HL-60 (cell line): ENCODE results near the gene AK8.

ENCODE experiments used
- DNase-seq, 2 experiments: peaks; one replicate each; pipeline ENCODE4 v3.0.0-alpha.2; 2010 to 2020; ENCODE audit warnings: low read depth in 1 of 2, low spot score in 1 of 2
- H3K27ac ChIP-seq: fragments of 250-450 bp; sonication (Bioruptor Pico); replicated peaks from 2 replicates; pipeline ENCODE4 v1.5.1; 2020; ENCODE audit warnings: mild to moderate bottlenecking, moderate library complexity
- H3K27me3 ChIP-seq: fragments of 250-450 bp; sonication (Bioruptor Pico); 2 replicates; pipeline ENCODE4 v1.5.1; 2021; ENCODE audit warnings: mild to moderate bottlenecking, moderate library complexity; ENCODE audit not compliant: insufficient read depth, poor library complexity, severe bottlenecking
- H3K4me3 ChIP-seq: replicated peaks from 2 replicates; pipeline ENCODE4 v1.5.1; 2011; ENCODE audit warnings: mild to moderate bottlenecking, control low read depth, low read length; ENCODE audit not compliant: insufficient read depth
- GABPA ChIP-seq: IDR thresholded peaks from 2 replicates; pipeline ENCODE4 v1.6.1; 2012; ENCODE audit warnings: low read depth
- POLR2AphosphoS5 ChIP-seq: IDR thresholded peaks from 2 replicates; pipeline ENCODE4 v1.6.1; 2012; ENCODE audit warnings: low read depth
- SPI1 ChIP-seq: IDR thresholded peaks from 2 replicates; pipeline ENCODE4 v1.6.1; 2012; ENCODE audit warnings: low read depth, mild to moderate bottlenecking, borderline replicate concordance
- TF ChIP-seq, protein P1 (sequence below): IDR thresholded peaks from 2 replicates; pipeline ENCODE4 v1.6.1; 2012; ENCODE audit warnings: low read depth; ENCODE audit not compliant: insufficient replicate concordance
- TF ChIP-seq, protein P2 (sequence below): IDR thresholded peaks from one replicate; pipeline ENCODE4 v1.5.1; 2011; ENCODE audit warnings: low read length, control low read depth, inconsistent platforms; ENCODE audit not compliant: insufficient read depth

Gene AK8

DNA sequence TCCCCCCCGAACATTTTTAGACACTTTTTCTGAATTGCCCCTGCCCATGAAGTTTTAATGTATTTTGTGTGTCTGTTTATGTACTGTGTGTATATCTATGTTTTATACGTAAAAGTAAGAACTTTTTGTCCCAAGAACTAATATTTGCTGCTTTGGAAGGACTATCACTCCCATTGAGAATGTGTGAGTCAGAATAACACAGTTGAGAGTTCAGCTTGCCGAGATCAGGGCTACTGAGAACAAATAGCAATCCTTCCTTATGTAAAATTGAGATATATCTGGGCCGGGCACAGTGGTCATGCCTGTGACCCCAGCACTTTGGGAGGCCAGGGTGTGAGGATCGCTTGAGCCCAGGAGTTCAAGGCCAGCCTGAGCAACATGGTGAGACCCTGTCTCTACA is 196.5 kb downstream of the AK8 start:
- H3K27ac ChIP-seq: no peak overlapping the region
- H3K4me3 ChIP-seq: no peak overlapping the region
- no peaks in the 10 kb centered on the region for H3K27me3 ChIP-seq
- TF ChIP-seq POLR2AphosphoS5: no peak
- TF ChIP-seq GABPA: no peak
- TF ChIP-seq, protein P1, sequence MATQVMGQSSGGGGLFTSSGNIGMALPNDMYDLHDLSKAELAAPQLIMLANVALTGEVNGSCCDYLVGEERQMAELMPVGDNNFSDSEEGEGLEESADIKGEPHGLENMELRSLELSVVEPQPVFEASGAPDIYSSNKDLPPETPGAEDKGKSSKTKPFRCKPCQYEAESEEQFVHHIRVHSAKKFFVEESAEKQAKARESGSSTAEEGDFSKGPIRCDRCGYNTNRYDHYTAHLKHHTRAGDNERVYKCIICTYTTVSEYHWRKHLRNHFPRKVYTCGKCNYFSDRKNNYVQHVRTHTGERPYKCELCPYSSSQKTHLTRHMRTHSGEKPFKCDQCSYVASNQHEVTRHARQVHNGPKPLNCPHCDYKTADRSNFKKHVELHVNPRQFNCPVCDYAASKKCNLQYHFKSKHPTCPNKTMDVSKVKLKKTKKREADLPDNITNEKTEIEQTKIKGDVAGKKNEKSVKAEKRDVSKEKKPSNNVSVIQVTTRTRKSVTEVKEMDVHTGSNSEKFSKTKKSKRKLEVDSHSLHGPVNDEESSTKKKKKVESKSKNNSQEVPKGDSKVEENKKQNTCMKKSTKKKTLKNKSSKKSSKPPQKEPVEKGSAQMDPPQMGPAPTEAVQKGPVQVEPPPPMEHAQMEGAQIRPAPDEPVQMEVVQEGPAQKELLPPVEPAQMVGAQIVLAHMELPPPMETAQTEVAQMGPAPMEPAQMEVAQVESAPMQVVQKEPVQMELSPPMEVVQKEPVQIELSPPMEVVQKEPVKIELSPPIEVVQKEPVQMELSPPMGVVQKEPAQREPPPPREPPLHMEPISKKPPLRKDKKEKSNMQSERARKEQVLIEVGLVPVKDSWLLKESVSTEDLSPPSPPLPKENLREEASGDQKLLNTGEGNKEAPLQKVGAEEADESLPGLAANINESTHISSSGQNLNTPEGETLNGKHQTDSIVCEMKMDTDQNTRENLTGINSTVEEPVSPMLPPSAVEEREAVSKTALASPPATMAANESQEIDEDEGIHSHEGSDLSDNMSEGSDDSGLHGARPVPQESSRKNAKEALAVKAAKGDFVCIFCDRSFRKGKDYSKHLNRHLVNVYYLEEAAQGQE: no peak
- no peak for DNase-seq

DNA sequence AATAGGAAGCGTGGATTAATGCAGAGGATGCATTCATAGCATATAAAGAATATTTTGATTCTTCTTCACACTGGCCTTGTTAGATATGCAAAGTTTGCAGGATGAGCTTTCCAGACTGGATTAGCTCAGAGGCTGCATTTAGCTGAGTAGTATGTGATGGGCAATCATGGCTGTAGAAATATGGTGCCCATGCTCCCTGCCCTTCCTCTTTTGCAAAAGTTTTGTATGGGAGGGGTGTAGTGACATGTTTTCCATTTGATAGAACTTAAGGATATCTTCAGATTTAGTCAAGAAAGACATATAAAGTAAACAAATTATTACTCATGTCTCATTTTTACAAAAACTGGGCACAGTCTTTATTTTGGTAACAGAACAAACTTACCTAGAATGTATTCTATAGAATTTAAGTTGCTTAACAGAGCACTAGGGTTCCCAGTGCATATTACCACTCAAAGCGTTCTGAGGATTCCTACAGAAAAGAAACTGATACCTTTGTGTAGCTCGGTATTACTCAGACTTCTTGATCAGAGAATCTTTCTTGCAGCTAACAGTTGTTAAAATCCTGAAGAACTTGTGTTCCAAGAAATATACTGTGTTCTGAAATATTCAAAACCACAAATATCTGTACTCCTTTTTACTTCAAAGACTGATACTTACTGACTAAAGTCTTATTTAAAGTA is 198.0 kb downstream of the AK8 start:
- no peak for DNase-seq
- Histone ChIP-seq H3K4me3 (no peak overlapping the region), H3K27me3 (no peaks in the 10 kb centered on the region), H3K27ac (no peak overlapping the region)
- TF ChIP-seq, protein P2, sequence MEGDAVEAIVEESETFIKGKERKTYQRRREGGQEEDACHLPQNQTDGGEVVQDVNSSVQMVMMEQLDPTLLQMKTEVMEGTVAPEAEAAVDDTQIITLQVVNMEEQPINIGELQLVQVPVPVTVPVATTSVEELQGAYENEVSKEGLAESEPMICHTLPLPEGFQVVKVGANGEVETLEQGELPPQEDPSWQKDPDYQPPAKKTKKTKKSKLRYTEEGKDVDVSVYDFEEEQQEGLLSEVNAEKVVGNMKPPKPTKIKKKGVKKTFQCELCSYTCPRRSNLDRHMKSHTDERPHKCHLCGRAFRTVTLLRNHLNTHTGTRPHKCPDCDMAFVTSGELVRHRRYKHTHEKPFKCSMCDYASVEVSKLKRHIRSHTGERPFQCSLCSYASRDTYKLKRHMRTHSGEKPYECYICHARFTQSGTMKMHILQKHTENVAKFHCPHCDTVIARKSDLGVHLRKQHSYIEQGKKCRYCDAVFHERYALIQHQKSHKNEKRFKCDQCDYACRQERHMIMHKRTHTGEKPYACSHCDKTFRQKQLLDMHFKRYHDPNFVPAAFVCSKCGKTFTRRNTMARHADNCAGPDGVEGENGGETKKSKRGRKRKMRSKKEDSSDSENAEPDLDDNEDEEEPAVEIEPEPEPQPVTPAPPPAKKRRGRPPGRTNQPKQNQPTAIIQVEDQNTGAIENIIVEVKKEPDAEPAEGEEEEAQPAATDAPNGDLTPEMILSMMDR: no peak
- TF ChIP-seq, protein P1: no peak
- no peak for TF ChIP-seq GABPA
- TF ChIP-seq SPI1: no peak
- no peak for TF ChIP-seq POLR2AphosphoS5

DNA sequence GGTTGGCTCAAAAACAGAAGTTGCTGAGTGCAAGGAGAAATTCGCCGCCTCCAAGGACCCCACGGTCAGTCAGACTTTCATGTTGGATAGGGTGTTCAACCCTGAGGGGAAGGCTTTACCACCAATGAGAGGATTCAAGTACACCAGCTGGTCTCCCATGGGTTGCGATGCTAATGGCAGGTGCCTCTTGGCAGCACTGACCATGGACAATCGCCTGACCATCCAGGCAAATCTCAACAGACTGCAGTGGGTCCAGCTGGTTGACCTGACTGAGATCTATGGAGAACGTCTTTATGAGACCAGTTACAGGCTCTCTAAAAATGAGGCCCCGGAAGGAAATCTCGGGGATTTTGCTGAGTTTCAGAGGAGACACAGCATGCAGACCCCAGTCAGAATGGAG is 200.1 kb downstream of the AK8 start:
- H3K27me3 ChIP-seq: no peaks in the 10 kb centered on the region
- H3K4me3 ChIP-seq: no peak overlapping the region
- DNase-seq: no peak
- no peak overlapping the region for H3K27ac ChIP-seq
- TF ChIP-seq, protein P2: no peak
- TF ChIP-seq GABPA: no peak
- no peak for TF ChIP-seq POLR2AphosphoS5
- TF ChIP-seq, protein P1: no peak
- no peak for TF ChIP-seq SPI1
